MM.1S (cell line): ENCODE results near the gene ARMC8.

Experiments used
- DNase-seq: peaks from one replicate; pipeline ENCODE4 v3.0.0-alpha.2; 2015
- H2AFZ ChIP-seq: fragments of 300-600 bp; sonication (generic); 2 replicates; pipeline ENCODE4 v1.6.0; 2016; ENCODE audit warnings: antibody characterized with exemption, low read length
- H3F3A ChIP-seq: fragments of 300-600 bp; sonication (generic); 2 replicates; pipeline ENCODE4 v1.6.1; 2016; ENCODE audit warnings: mild to moderate bottlenecking, antibody characterized with exemption, low read length, moderate library complexity, mixed read lengths; ENCODE audit not compliant: insufficient read depth
- H3K27ac ChIP-seq: fragments of 300-600 bp; sonication (generic); 2 replicates; pipeline ENCODE4 v1.5.1; 2016; ENCODE audit warnings: mild to moderate bottlenecking, low read length
- H3K27me3 ChIP-seq: fragments of 300-600 bp; sonication (generic); replicated peaks from 2 replicates; pipeline ENCODE4 v1.6.0; 2016; ENCODE audit warnings: low read length; ENCODE audit not compliant: insufficient read depth
- H3K36me3 ChIP-seq: fragments of 300-600 bp; sonication (generic); replicated peaks from 2 replicates; pipeline ENCODE4 v1.6.1; 2016; ENCODE audit warnings: mild to moderate bottlenecking, low read length, mixed read lengths; ENCODE audit not compliant: insufficient read depth
- H3K4me1 ChIP-seq: fragments of 300-600 bp; sonication (generic); 2 replicates; pipeline ENCODE4 v1.6.1; 2016; ENCODE audit warnings: low read length, mixed read lengths
- H3K4me2 ChIP-seq: fragments of 300-600 bp; sonication (generic); 2 replicates; pipeline ENCODE4 v1.6.0; 2016; ENCODE audit warnings: low read depth, low read length
- H3K4me3 ChIP-seq: fragments of 300-600 bp; sonication (generic); 2 replicates; pipeline ENCODE4 v1.5.1; 2016; ENCODE audit warnings: low read length, mixed read lengths
- H3K79me2 ChIP-seq: fragments of 300-600 bp; sonication (generic); 2 replicates; pipeline ENCODE4 v1.6.1; 2016; ENCODE audit warnings: mixed run types, low read length, mixed read lengths
- H3K9ac ChIP-seq: fragments of 300-600 bp; sonication (generic); 2 replicates; pipeline ENCODE4 v1.6.1; 2016; ENCODE audit warnings: low read length, mixed read lengths
- H3K9me2 ChIP-seq: fragments of 300-600 bp; sonication (generic); replicated peaks from 2 replicates; pipeline ENCODE4 v1.6.1; 2016; ENCODE audit warnings: mild to moderate bottlenecking, low read length, mixed read lengths; ENCODE audit not compliant: insufficient read depth
- H3K9me3 ChIP-seq: fragments of 300-600 bp; sonication (generic); replicated peaks from 2 replicates; pipeline ENCODE4 v1.6.1; 2016; ENCODE audit warnings: mild to moderate bottlenecking, low read length, mixed read lengths; ENCODE audit not compliant: insufficient read depth
- H4K20me1 ChIP-seq: fragments of 300-600 bp; sonication (generic); 2 replicates; pipeline ENCODE4 v1.6.1; 2016; ENCODE audit warnings: mild to moderate bottlenecking, low read length, moderate library complexity, mixed read lengths; ENCODE audit not compliant: insufficient read depth
- CTCF ChIP-seq: fragments of 300-600 bp; sonication (generic); IDR thresholded peaks from 2 replicates; pipeline ENCODE4 v1.5.1; 2016; ENCODE audit warnings: antibody characterized with exemption, low read length, mixed read lengths
- EZH2 ChIP-seq: fragments of 300-600 bp; sonication (generic); optimal IDR thresholded peaks from 2 replicates; pipeline ENCODE3; 2017; ENCODE audit warnings: low read depth, mild to moderate bottlenecking, antibody characterized with exemption, low read length, mixed read lengths
- EZH2phosphoT487 ChIP-seq: fragments of 300-600 bp; sonication (generic); IDR thresholded peaks from 2 replicates; pipeline ENCODE4 v1.6.1; 2018; ENCODE audit warnings: antibody characterized with exemption, low read length

The ARMC8 gene

GRCh38 chr3:138157743-138158142, 29.4 kb upstream of the ARMC8 start:
- Histone ChIP-seq H3K4me3 (no peak overlapping the region), H3K27me3 (no peaks in the 10 kb centered on the region), H3K9ac (no peak overlapping the region), H3F3A (no peaks in the 10 kb centered on the region), H3K4me1 (no peaks in the 10 kb centered on the region), H3K36me3 (no peaks in the 10 kb centered on the region), H3K9me2 (no peaks in the 10 kb centered on the region), H3K27ac (no peak overlapping the region), H3K9me3 (no peaks in the 10 kb centered on the region), H2AFZ (no peak overlapping the region), H4K20me1 (no peaks in the 10 kb centered on the region), H3K79me2 (no peaks in the 10 kb centered on the region), H3K4me2 (no peak overlapping the region)
- no peak for DNase-seq
- TF ChIP-seq EZH2phosphoT487 (no peak), CTCF (no peak), EZH2 (no peak)

- no peak overlapping the region for H3K4me2 ChIP-seq
- H3K79me2 ChIP-seq, result no peaks in the 10 kb centered on the region
- H2AFZ ChIP-seq, result no peak overlapping the region
- H3K9me2 ChIP-seq, result no peaks in the 10 kb centered on the region
- no peaks in the 10 kb centered on the region for H3K27me3 ChIP-seq
- TF ChIP-seq EZH2phosphoT487, result no peak
- no peak for TF ChIP-seq CTCF
- TF ChIP-seq EZH2, result no peak
- DNase-seq, result no peak
- no peaks in the 10 kb centered on the region; the same call in 1 of the 2 replicates for H3K36me3 ChIP-seq
- no peak overlapping the region for H3K9ac ChIP-seq
- H3K27ac ChIP-seq, result no peak overlapping the region
- H4K20me1 ChIP-seq, result no peaks in the 10 kb centered on the region; the same call in 1 of the 2 replicates
- H3K4me1 ChIP-seq, result no peaks in the 10 kb centered on the region
- H3F3A ChIP-seq, result no peaks in the 10 kb centered on the region
- H3K4me3 ChIP-seq, result no peak overlapping the region
- no peaks in the 10 kb centered on the region for H3K9me3 ChIP-seq
These were observed 22.0 kb upstream of the ARMC8 start for GRCh38 chr3:138165061-138165460.

GRCh38 chr3:138172625-138173024, 14.5 kb upstream of the ARMC8 start:
- no peak for TF ChIP-seq EZH2
- TF ChIP-seq EZH2phosphoT487, result no peak
- TF ChIP-seq CTCF, result no peak
- no peaks in the 10 kb centered on the region for H3K9me3 ChIP-seq
- no peak overlapping the region for H2AFZ ChIP-seq
- no peak for DNase-seq
- no peak overlapping the region for H3K9ac ChIP-seq
- peaks cover 16% of the 10 kb centered on the region for H3K79me2 ChIP-seq
- H3K9me2 ChIP-seq, result no peaks in the 10 kb centered on the region
- no peaks in the 10 kb centered on the region for H3K27me3 ChIP-seq
- no peak overlapping the region for H3K4me3 ChIP-seq
- no peaks in the 10 kb centered on the region; the same call in 1 of the 2 replicates for H3K36me3 ChIP-seq
- no peak overlapping the region for H3K27ac ChIP-seq
- H3K4me1 ChIP-seq, result no peaks in the 10 kb centered on the region
- H3F3A ChIP-seq, result peaks cover 4% of the 10 kb centered on the region
- H4K20me1 ChIP-seq, result no peaks in the 10 kb centered on the region
- H3K4me2 ChIP-seq, result no peak overlapping the region
